GM12873 (cell line): Measurements from ENCODE around the gene DMBT1.

ENCODE experiments used
- TF ChIP-seq, protein P1 (sequence below): IDR thresholded peaks from 2 replicates; pipeline ENCODE4 v1.5.1; 2012; ENCODE audit warnings: low read depth, mild to moderate bottlenecking, moderate library complexity, low read length, control low read depth; ENCODE audit not compliant: insufficient read depth; ENCODE audit errors: missing control alignments

DMBT1 gene

DNA sequence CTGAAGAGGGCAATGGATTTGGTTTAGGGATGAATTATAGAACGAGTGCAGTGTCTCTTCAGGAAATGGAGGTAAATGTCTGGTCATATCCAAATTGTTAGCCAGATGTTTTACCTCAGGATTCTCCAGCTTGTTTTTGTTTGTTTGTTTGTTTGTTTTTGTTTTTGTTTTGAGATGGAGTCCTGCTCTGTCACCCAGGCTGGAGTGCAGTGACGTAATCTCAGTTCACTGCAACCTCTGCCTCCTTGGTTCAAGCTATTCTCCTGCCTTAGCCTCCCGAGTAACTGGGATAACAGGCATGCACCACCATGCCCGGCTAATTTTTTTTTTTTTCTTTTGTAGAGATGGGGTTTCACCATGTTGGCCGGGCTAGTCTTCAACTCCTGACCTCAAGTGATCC is 132.2 kb downstream of the DMBT1 start:
- TF ChIP-seq, protein P1, sequence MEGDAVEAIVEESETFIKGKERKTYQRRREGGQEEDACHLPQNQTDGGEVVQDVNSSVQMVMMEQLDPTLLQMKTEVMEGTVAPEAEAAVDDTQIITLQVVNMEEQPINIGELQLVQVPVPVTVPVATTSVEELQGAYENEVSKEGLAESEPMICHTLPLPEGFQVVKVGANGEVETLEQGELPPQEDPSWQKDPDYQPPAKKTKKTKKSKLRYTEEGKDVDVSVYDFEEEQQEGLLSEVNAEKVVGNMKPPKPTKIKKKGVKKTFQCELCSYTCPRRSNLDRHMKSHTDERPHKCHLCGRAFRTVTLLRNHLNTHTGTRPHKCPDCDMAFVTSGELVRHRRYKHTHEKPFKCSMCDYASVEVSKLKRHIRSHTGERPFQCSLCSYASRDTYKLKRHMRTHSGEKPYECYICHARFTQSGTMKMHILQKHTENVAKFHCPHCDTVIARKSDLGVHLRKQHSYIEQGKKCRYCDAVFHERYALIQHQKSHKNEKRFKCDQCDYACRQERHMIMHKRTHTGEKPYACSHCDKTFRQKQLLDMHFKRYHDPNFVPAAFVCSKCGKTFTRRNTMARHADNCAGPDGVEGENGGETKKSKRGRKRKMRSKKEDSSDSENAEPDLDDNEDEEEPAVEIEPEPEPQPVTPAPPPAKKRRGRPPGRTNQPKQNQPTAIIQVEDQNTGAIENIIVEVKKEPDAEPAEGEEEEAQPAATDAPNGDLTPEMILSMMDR = no peak
